Transverse colon (tissue), 3 donors: Measurements from ENCODE around the gene ZFHX3.

Experiments used
- CTCF ChIP-seq, 5 experiments: fragments of 200-600 bp in 3 of 5; fragments of 450-650 bp in 2 of 5; sonication (generic) in 3 of 5; IDR thresholded peaks; 1 replicate in 2 of 5; 2 replicates in 3 of 5; pipeline ENCODE4 v1.5.1; 2016 to 2017; ENCODE audit warnings: antibody characterized with exemption in 5 of 5, inconsistent platforms in 3 of 5, mild to moderate bottlenecking in 2 of 5, moderate library complexity in 1 of 5
- EP300 ChIP-seq: sonication (generic); formaldehyde crosslinking; IDR thresholded peaks from one replicate; pipeline ENCODE4 v1.6.1; 2017; ENCODE audit warnings: antibody characterized with exemption, low read depth
- POLR2A ChIP-seq: fragments of 450-650 bp; IDR thresholded peaks from one replicate; pipeline ENCODE4 v1.6.1; 2016; ENCODE audit warnings: antibody characterized with exemption, mild to moderate bottlenecking, moderate library complexity

GRCh38 chr16:73054813-73055482, 7.0 kb upstream of the ZFHX3 start:
- TF ChIP-seq CTCF (IDR thresholded peaks at IDR 0.05), result no peak
- no peak for TF ChIP-seq POLR2A
- TF ChIP-seq EP300, result no peak
